Activated CD4-positive, alpha-beta memory T cell treated with anti-CD3 and anti-CD28 coated beads, Interleukin-2, amount 10 ng/mL, durations not matched to agents 7 days and 5 days (primary cell): ENCODE results near the gene SULT4A1. TPM values are rescaled to one million over a fixed set of nuclear protein-coding genes. Genes with fewer than 3 reads are reported as not detected.

Experiments
- CTCF ChIA-PET: fragments of 350-600 bp; sonication (Branson Sonifier 250); formaldehyde crosslinking; loops from one replicate; lab custom pipeline; 2021; ENCODE audit warnings: antibody characterized with exemption, inconsistent platforms; lab: Charles Lee
- POLR2A ChIA-PET: fragments of 350-600 bp; sonication (Branson Sonifier 250); formaldehyde crosslinking; loops from one replicate; lab custom pipeline; 2021; ENCODE audit warnings: antibody characterized with exemption; lab: Charles Lee
- DNase-seq: peaks from one replicate; pipeline ENCODE4 v3.0.0-alpha.2; 2020
- H3K27ac Mint-ChIP-seq: one replicate; pipeline ENCODE4 v1.8.0; 2021; ENCODE audit warnings: mild to moderate bottlenecking, mixed read lengths
- H3K27me3 Mint-ChIP-seq: one replicate; pipeline ENCODE4 v1.8.0; 2021; ENCODE audit warnings: mixed read lengths
- H3K36me3 Mint-ChIP-seq: one replicate; pipeline ENCODE4 v1.8.0; 2021; ENCODE audit warnings: low read depth, mixed read lengths
- H3K4me1 Mint-ChIP-seq: one replicate; pipeline ENCODE4 v1.8.0; 2021; ENCODE audit warnings: mixed read lengths
- H3K4me3 Mint-ChIP-seq: one replicate; pipeline ENCODE4 v1.8.0; 2021; ENCODE audit warnings: mild to moderate bottlenecking, mixed read lengths
- H3K9me3 Mint-ChIP-seq: one replicate; pipeline ENCODE4 v1.8.0; 2021; ENCODE audit warnings: mixed read lengths
- total RNA-seq, 2 experiments: library from RNA; stranded (reverse); gene quantifications; one replicate each; pipeline ENCODE4 v1.2.3, GENCODE V29; 2021

SULT4A1 gene
- total RNA-seq, 2 experiments from 2014 or later: not detected

- H3K27ac Mint-ChIP-seq: no peak overlapping the region
- H3K27me3 Mint-ChIP-seq: peaks cover 2% of the 10 kb centered on the region
- H3K4me3 Mint-ChIP-seq: no peak overlapping the region
- no peaks in the 10 kb centered on the region for H3K9me3 Mint-ChIP-seq
- POLR2A ChIA-PET: no interaction called here
- no peaks in the 10 kb centered on the region for H3K4me1 Mint-ChIP-seq
- DNase-seq: no peak
- CTCF ChIA-PET: no interaction called here
- H3K36me3 Mint-ChIP-seq: no peaks in the 10 kb centered on the region
Observed at GRCh38 chr22:43823911-43824665, 38.2 kb downstream of the SULT4A1 start.

- H3K4me1 Mint-ChIP-seq: no peaks in the 10 kb centered on the region
- H3K27ac Mint-ChIP-seq: no peak overlapping the region
- no peak overlapping the region for H3K4me3 Mint-ChIP-seq
- H3K9me3 Mint-ChIP-seq: no peaks in the 10 kb centered on the region
- no peaks in the 10 kb centered on the region for H3K36me3 Mint-ChIP-seq
- DNase-seq: no peak
- ChIA-PET CTCF (no interaction called here), POLR2A (interaction anchor here (0.9 kb wide), 1 partner anchor 11 kb away, joined by 3 read pairs; the partner anchor contains the start of gene EFCAB6)
- H3K27me3 Mint-ChIP-seq: peaks cover 2% of the 10 kb centered on the region
Observed at GRCh38 chr22:43823353-43823908, 38.9 kb downstream of the SULT4A1 start.

- ChIA-PET POLR2A (no interaction called here), CTCF (no interaction called here)
- H3K4me1 Mint-ChIP-seq: no peaks in the 10 kb centered on the region
- H3K27ac Mint-ChIP-seq: no peak overlapping the region
- peaks cover 2% of the 10 kb centered on the region for H3K27me3 Mint-ChIP-seq
- no peak for DNase-seq
- H3K4me3 Mint-ChIP-seq: no peak overlapping the region
- no peaks in the 10 kb centered on the region for H3K36me3 Mint-ChIP-seq
- H3K9me3 Mint-ChIP-seq: no peaks in the 10 kb centered on the region
Observed at GRCh38 chr22:43821606-43822425, 40.5 kb downstream of the SULT4A1 start.

DNA sequence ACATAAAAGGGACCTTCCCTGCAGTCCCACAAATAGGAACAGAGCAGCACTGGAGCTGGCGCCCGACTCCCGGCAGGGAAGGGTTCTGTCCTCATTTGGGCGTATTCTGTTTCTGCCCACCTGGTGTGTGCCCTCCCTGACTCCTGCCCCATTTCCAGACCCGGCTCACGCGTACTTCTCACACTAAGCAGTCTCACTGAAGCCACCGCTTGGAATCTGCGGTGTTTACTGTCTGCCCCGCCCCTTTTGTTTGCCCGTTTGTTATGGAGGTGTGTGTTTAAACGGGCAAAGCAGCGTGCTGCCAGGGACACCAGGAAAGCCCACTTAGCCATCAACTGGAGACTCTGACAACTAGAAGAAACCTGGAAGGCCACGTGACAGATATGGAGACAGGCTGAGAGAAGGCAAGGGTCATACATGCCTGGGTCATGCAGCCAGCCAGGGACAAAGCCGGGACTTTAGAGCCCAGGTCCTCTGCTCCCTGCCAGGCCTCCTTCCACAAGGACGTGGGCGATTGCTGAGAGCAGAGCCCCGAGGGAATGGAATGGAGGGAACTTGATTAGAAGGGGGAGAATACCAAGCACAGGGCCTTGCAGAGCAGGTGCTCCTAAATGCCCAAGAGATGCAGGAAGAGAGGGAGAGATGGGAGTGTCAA, 41.5 kb downstream of the SULT4A1 start:
- POLR2A ChIA-PET: no interaction called here
- no peak overlapping the region for H3K27ac Mint-ChIP-seq

GRCh38 chr22:43819931-43820640, 42.2 kb downstream of the SULT4A1 start:
- Mint-ChIP-seq H3K27ac (no peak overlapping the region), H3K9me3 (no peaks in the 10 kb centered on the region), H3K4me1 (no peaks in the 10 kb centered on the region), H3K4me3 (no peak overlapping the region), H3K36me3 (no peaks in the 10 kb centered on the region), H3K27me3 (peaks cover 2% of the 10 kb centered on the region)
- ChIA-PET POLR2A (no interaction called here), CTCF (no interaction called here)
- no peak for DNase-seq

More for the DNA sequence above, 41.5 kb downstream of the SULT4A1 start:
- no peaks in the 10 kb centered on the region for H3K36me3 Mint-ChIP-seq
- H3K9me3 Mint-ChIP-seq: no peaks in the 10 kb centered on the region
- no peak for DNase-seq
- no peaks in the 10 kb centered on the region for H3K4me1 Mint-ChIP-seq
- H3K4me3 Mint-ChIP-seq: no peak overlapping the region
- CTCF ChIA-PET: no interaction called here
- H3K27me3 Mint-ChIP-seq: peaks cover 2% of the 10 kb centered on the region

DNA sequence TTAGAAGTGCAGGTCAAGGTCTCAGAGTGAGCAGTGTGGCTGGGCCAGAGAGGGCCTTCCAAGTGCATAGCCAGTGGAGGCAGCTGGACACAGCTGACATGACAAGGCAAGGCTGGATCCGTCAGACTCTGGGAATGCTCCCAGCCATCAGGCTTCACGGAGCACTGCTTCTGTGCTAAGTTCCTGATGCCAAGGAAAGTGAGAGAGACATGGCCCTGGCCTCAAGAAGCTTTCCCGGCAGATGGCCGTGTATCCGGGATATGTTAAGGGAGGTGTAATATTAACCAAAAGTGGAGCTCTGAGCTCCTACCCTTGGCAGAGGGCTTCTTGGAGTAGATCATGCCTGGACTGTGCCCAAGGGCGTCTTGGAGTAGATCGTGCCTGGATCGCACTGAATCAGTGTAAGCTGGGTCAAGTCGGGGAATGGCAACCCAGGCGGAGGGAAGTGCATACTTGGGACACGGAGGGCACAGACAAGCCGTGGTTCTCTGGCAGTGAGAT, 42.8 kb downstream of the SULT4A1 start:
- H3K9me3 Mint-ChIP-seq: no peaks in the 10 kb centered on the region
- CTCF ChIA-PET: no interaction called here
- no peaks in the 10 kb centered on the region for H3K4me1 Mint-ChIP-seq
- H3K4me3 Mint-ChIP-seq: no peak overlapping the region
- peaks cover 2% of the 10 kb centered on the region for H3K27me3 Mint-ChIP-seq
- no peak overlapping the region for H3K27ac Mint-ChIP-seq
- POLR2A ChIA-PET: no interaction called here
- no peak for DNase-seq
- no peaks in the 10 kb centered on the region for H3K36me3 Mint-ChIP-seq

DNA sequence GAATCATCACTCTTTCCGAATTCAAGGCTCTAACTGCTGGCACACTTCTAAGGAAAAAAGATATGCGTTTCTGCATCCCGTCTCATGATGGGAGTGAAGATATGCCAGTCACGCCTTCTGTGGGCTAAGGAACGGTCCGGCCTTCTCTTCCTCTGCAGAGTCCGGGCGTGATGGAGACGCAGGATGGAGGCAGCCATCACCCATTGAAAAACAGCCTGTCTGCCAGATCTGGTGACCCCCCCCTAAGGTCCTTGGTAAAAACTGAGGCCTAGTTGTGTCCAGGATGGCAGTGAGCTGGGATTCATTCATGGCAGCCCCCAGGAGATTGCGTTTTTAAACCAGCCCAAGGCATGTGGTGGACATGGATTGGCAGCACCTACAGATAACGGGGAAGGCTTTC, 43.3 kb downstream of the SULT4A1 start:
- no peaks in the 10 kb centered on the region for H3K9me3 Mint-ChIP-seq
- H3K4me3 Mint-ChIP-seq: no peak overlapping the region
- H3K4me1 Mint-ChIP-seq: peaks cover 4% of the 10 kb centered on the region

GRCh38 chr22:43817402-43817801, 44.9 kb downstream of the SULT4A1 start:
- DNase-seq: no peak
- no peak overlapping the region for H3K4me3 Mint-ChIP-seq
- no peaks in the 10 kb centered on the region for H3K9me3 Mint-ChIP-seq
- CTCF ChIA-PET: interaction anchor here (0.6 kb wide), 1 partner anchor 37 kb away, joined by 3 read pairs; no protein-coding TSS in a partner anchor
- peaks cover 14% of the 10 kb centered on the region for H3K4me1 Mint-ChIP-seq
- POLR2A ChIA-PET: no interaction called here
- H3K27ac Mint-ChIP-seq: no peak overlapping the region
- peaks cover 5% of the 10 kb centered on the region for H3K36me3 Mint-ChIP-seq
- peaks cover under 1% of the 10 kb centered on the region for H3K27me3 Mint-ChIP-seq

More for the DNA sequence above, 43.3 kb downstream of the SULT4A1 start:
- peaks cover 2% of the 10 kb centered on the region for H3K27me3 Mint-ChIP-seq
- POLR2A ChIA-PET: no interaction called here
- CTCF ChIA-PET: no interaction called here
- H3K36me3 Mint-ChIP-seq: peaks cover 4% of the 10 kb centered on the region
- DNase-seq: no peak
- no peak overlapping the region for H3K27ac Mint-ChIP-seq

DNA sequence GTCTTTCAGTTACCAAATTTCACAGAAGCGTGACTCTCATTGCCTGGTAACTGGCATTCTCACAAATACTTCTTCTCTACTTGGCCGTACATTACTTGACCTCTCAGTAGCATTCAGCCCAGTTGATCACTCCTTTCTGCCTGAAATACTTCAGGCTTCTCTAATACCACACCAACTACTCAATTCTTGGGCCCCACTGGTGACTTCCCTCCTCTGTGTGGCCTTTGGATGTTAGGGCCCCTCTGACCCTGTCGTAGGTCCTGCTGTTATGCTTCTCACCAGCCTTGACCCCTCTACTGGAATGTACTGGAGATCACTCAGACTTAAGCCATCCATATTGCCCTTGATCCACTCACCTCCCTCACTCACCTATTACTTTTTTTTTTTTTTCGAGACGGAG, 48.0 kb downstream of the SULT4A1 start:
- no peak overlapping the region for H3K27ac Mint-ChIP-seq
- no peak overlapping the region for H3K4me3 Mint-ChIP-seq
- H3K4me1 Mint-ChIP-seq: peaks cover 29% of the 10 kb centered on the region
- no peak for DNase-seq
- ChIA-PET POLR2A (no interaction called here), CTCF (no interaction called here)
- H3K9me3 Mint-ChIP-seq: no peaks in the 10 kb centered on the region
- H3K27me3 Mint-ChIP-seq: no peaks in the 10 kb centered on the region
- H3K36me3 Mint-ChIP-seq: peaks cover 5% of the 10 kb centered on the region

DNA sequence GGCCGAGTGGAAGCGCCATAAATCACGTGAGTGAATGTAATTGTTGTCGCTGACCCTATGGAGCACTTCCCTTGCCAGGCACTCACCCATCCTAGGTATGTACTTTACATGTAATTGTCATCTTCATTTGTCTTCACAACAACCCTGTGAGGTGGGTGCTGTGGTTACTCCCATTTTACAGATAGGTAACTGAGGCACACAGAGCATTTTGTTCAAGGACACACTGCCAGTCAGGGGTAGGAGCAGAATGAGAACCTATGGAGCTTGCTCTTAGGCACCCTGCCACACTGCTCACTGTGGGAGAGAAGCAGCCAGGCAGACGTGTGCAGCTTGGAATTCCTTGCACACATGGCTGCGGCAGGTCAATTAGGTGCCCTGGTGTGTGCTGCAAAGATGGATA, 49.4 kb downstream of the SULT4A1 start:
- H3K36me3 Mint-ChIP-seq: peaks cover 5% of the 10 kb centered on the region
- no peaks in the 10 kb centered on the region for H3K27me3 Mint-ChIP-seq
- DNase-seq: no peak
- H3K4me3 Mint-ChIP-seq: peak overlapping the region; percentile 93
- H3K9me3 Mint-ChIP-seq: no peaks in the 10 kb centered on the region
- peaks cover 29% of the 10 kb centered on the region for H3K4me1 Mint-ChIP-seq
- ChIA-PET CTCF (interaction anchor here (1.3 kb wide), 1 partner anchor 70 kb away, joined by 4 read pairs; no protein-coding TSS in a partner anchor), POLR2A (interaction anchor here (1.1 kb wide), 1 partner anchor 211 kb away, joined by 5 read pairs; the partner anchor contains the start of gene PARVB)
- H3K27ac Mint-ChIP-seq: peak overlapping the region; percentile 52

DNA sequence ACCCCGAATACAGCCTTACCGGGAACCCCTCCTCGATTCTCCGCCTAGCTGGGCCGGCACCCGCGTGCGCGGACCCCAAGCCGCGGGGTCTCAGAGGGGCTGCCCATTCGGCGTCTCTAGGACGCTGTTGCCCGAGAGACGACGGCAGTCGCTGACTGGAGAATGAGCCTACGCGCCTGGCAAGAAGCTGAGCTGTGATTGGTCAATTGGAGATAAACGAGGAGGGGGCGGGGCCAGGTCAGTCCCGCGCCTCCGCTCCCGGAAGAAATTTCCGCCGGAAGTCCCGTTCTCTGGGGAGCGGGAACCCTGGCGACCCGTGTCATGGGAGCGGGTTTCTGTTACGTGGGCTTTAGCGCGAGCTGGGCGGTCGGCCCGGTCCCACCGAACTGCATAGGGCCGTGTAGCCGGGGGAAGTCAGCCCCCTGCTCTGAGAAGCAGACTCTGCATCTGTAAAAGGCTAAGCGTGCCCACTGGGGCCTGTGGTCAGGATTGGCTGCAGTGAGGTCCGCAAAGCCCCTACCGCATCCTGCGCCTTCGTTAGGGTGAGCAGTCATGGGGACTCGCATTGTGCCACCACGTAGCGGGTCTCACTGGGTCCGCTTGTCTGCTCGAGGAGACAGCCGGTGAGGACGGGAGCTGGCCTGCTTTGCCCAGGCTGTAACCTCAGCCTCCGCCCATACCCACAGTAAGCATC, 50.0 kb downstream of the SULT4A1 start, which contains the start of gene EFCAB6:
TSS of gene EFCAB6 (minus strand) at position 157 of the 694 bp plus-strand sequence. CDS start 29,987 bp downstream, outside the sequence.
- Mint-ChIP-seq H3K27ac (peak within 1 kb of the TSS; percentile 52), H3K4me1 (peaks cover 29% of the 10 kb centered on the region), H3K36me3 (peaks cover 5% of the 10 kb centered on the region), H3K27me3 (no peaks in the 10 kb centered on the region), H3K4me3 (peak within 1 kb of the TSS; percentile 93), H3K9me3 (no peaks in the 10 kb centered on the region)
- DNase-seq: peak; percentile 91
- POLR2A ChIA-PET: interaction anchor here (0.8 to 1.1 kb wide), 4 partner anchors 11 to 212 kb away, joined by 3 to 5 read pairs (median 3); partner anchors contain the start of genes PARVB and SAMM50
- CTCF ChIA-PET: interaction anchor here (0.9 to 1.3 kb wide), 2 partner anchors 70 to 73 kb away, joined by 3 to 4 read pairs; no protein-coding TSS in a partner anchor
